Measurements from ENCODE around the gene NUBPL.
"Not testable (repeated sequence)": the region's sequence is repeated elsewhere in the genome, so short reads cannot be mapped to it uniquely, and the experiment has no call there.

The NUBPL gene

DNA sequence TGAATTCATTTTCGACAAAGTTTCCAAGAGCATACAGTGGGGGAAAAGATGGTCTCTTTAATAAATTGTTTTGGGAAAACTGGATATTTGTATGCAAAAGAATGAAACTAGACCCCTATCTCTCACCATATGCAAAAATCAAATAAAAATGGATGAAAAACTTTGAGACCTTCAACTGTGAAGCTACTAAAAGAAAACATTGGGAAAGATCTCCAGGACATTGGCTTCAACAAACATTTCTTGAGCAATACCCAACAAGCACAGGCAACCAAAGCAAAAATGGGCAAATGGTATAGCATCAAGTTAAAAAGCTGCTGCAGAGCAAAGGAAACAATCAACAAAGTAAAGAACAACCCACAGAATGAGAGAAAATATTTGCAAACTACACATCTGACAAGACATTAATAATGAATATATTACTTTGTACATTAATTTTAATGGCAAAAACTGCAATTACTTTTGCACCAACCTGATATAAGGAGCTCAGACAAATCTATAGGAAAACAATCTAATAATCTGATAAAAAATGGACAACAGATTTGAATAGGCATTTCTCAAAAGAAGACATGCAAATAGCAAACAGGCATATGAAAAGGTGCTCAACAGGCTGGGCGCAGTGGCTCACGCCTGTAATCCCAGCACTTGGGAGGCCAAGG lies 50.7 kb downstream of the NUBPL start:
- no peak for DNase-seq (ENCODE audit: extremely low read depth, insufficient read length)
- H3K27me3 ChIP-seq (replicated peaks; ENCODE audit: control insufficient read depth, insufficient read depth, low read length), result no peaks in the 10 kb centered on the region
- TF ChIP-seq, protein P1, sequence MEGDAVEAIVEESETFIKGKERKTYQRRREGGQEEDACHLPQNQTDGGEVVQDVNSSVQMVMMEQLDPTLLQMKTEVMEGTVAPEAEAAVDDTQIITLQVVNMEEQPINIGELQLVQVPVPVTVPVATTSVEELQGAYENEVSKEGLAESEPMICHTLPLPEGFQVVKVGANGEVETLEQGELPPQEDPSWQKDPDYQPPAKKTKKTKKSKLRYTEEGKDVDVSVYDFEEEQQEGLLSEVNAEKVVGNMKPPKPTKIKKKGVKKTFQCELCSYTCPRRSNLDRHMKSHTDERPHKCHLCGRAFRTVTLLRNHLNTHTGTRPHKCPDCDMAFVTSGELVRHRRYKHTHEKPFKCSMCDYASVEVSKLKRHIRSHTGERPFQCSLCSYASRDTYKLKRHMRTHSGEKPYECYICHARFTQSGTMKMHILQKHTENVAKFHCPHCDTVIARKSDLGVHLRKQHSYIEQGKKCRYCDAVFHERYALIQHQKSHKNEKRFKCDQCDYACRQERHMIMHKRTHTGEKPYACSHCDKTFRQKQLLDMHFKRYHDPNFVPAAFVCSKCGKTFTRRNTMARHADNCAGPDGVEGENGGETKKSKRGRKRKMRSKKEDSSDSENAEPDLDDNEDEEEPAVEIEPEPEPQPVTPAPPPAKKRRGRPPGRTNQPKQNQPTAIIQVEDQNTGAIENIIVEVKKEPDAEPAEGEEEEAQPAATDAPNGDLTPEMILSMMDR (IDR thresholded peaks at IDR 0.05; ENCODE audit: insufficient read depth, low read length, poor library complexity, severe bottlenecking), result no peak

DNA sequence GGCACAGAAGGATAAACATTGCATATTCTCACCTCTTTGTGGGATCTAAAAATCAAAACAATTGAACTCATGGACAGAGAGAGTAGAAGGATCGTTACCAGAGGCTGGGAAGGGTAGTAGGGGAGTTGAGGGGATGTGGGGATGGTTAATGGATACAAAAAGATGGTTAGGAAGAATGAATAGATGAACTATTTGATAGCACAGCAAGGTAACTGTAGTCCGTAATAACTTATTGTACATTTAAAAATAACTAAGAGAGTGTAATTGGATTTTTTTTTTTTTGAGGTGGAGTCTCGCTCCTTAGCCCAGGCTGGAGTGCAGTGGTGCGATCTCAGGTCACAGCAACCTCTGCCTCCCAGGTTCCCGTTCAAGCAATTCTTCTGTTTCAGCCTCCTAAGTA lies 52.0 kb downstream of the NUBPL start:
- Histone ChIP-seq H3K4me3 (replicated peaks; ENCODE audit: low read depth, low read length) (no peak overlapping the region), H3K27me3 (replicated peaks; ENCODE audit: control insufficient read depth, insufficient read depth, low read length) (no peaks in the 10 kb centered on the region), H3K36me3 (ENCODE audit: control insufficient read depth, insufficient read depth, low read length) (no peaks in the 10 kb centered on the region)
- TF ChIP-seq, protein P1 (IDR thresholded peaks at IDR 0.05; ENCODE audit: insufficient read depth, low read length, poor library complexity, severe bottlenecking), result no peak
- DNase-seq (ENCODE audit: extremely low read depth, insufficient read length), result no peak

More for the DNA sequence above, 50.7 kb downstream of the NUBPL start:
- no peak overlapping the region for H3K4me3 ChIP-seq (replicated peaks; ENCODE audit: low read depth, low read length)
- H3K36me3 ChIP-seq (ENCODE audit: control insufficient read depth, insufficient read depth, low read length), result no peaks in the 10 kb centered on the region

DNA sequence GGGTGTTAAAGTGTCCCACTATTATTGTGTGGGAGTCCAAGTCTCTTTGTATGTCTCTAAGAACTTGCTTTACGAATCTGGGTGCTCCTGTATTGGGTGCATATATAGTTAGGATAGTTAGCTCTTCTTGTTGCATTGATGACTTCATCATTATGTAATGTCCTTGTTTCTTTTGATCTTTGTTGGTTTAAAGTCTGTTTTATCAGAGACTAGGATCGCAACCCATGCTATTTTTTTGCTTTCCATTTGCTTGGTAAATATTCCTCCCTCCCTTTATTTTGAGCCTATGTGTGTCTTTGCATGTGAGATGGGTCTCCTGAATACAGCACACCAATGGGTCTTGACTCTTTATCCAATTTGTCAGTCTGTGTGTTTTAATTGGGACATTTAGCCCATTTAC lies 57.7 kb downstream of the NUBPL start:
- not testable (repeated sequence) for H3K27me3 ChIP-seq (replicated peaks; ENCODE audit: control insufficient read depth, insufficient read depth, low read length); H3K36me3 ChIP-seq (ENCODE audit: control insufficient read depth, insufficient read depth, low read length); DNase-seq (ENCODE audit: extremely low read depth, insufficient read length); H3K4me3 ChIP-seq (replicated peaks; ENCODE audit: low read depth, low read length)

DNA sequence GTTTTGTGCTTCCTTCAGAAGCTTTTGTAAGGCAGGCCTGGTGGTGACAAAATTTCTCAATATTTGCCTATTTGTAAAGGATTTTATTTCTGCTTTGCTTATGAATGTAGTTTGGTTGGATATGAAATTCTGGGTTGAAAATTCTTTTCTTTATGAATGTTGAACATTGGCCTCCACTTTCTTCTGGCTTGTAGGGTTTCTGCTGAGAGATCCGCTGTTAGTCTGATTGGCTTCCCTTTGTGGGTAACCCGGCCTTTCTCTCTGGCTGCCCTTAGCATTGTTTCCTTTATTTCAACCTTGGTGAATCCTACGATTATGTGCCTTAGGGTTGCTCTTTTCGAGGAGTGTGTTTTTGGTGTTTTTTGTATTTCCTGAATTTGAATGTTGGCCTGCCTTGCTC lies 58.2 kb downstream of the NUBPL start:
- H3K36me3 ChIP-seq (ENCODE audit: control insufficient read depth, insufficient read depth, low read length), result no peaks in the 10 kb centered on the region; the same call in 1 of the 2 replicates
- no peak for DNase-seq (ENCODE audit: extremely low read depth, insufficient read length)
- TF ChIP-seq, protein P1 (IDR thresholded peaks at IDR 0.05; ENCODE audit: insufficient read depth, low read length, poor library complexity, severe bottlenecking), result no peak
- H3K27me3 ChIP-seq (replicated peaks; ENCODE audit: control insufficient read depth, insufficient read depth, low read length), result no peaks in the 10 kb centered on the region
- no peak overlapping the region for H3K4me3 ChIP-seq (replicated peaks; ENCODE audit: low read depth, low read length)

DNA sequence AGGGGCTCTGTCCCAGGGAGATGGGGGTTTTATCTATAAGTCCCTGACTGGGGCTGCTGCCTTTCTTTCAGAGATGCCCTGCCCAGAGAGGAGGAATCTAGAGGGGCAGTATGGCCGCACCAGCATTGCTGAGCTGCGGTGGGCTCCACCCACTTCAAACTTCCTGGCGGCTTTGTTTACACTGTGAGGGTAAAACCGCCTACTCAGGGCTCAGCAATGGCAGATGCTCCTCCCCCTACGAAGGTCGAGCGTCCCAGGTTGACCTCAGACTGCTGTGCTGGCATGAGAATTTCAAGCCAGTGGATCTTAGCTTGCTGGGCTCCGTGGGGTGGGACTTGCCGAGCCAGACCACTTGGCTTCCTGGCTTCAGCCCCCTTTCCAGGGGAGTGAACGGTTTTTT lies 59.7 kb downstream of the NUBPL start:
- H3K36me3 ChIP-seq (ENCODE audit: control insufficient read depth, insufficient read depth, low read length); DNase-seq (ENCODE audit: extremely low read depth, insufficient read length); H3K27me3 ChIP-seq (replicated peaks; ENCODE audit: control insufficient read depth, insufficient read depth, low read length); H3K4me3 ChIP-seq (replicated peaks; ENCODE audit: low read depth, low read length): not testable (repeated sequence)

DNA sequence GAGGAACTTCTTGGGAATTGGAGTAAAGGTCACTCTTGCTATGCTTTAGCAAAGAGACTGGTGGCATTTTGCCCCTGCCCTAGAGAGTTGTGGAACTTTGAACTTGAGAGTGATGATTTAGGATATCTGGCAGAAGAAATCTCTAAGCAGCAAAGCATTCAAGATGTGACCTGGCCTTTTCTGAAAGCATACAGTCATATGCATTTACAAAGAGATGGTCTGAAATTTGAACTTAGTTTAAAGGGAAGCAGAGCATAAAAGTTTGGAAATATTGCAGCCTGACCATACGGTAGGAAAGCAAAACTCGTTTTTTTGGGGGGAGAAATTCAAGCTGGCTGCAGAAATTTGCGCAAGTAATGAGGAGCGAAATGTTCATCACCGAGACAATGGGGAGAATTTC lies 60.9 kb downstream of the NUBPL start:
- Histone ChIP-seq H3K27me3 (replicated peaks; ENCODE audit: control insufficient read depth, insufficient read depth, low read length) (no peaks in the 10 kb centered on the region), H3K4me3 (replicated peaks; ENCODE audit: low read depth, low read length) (no peak overlapping the region), H3K36me3 (ENCODE audit: control insufficient read depth, insufficient read depth, low read length) (no peaks in the 10 kb centered on the region; the same call in 1 of the 2 replicates)
- no peak for DNase-seq (ENCODE audit: extremely low read depth, insufficient read length)
- TF ChIP-seq, protein P1 (IDR thresholded peaks at IDR 0.05; ENCODE audit: insufficient read depth, low read length, poor library complexity, severe bottlenecking), result no peak

DNA sequence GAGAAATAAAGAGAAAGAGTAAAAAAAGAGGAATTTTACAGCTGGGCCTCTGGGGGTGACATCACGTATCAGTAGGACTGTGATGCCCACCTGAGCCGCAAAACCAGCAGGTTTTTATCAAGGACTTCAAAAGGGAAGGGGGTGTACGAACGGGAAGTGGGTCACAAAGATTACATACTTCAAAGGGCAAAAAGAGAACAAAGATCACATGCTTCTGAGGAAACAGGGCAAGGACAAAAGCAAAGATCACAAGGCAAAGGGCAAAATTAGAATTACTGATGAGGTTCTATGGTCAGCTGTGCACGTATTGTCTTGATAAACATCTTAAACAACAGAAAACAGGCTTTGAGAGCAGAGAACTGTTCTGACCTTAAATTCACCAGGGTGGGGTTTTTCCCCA lies 91.7 kb downstream of the NUBPL start:
- not testable (repeated sequence) for H3K4me3 ChIP-seq (replicated peaks; ENCODE audit: low read depth, low read length); DNase-seq (ENCODE audit: extremely low read depth, insufficient read length); H3K27me3 ChIP-seq (replicated peaks; ENCODE audit: control insufficient read depth, insufficient read depth, low read length); H3K36me3 ChIP-seq (ENCODE audit: control insufficient read depth, insufficient read depth, low read length)
